Aorta (tissue), 5 donors: ENCODE results near the gene CNOT6L. TPM values are rescaled to one million over a fixed set of nuclear protein-coding genes. Genes with fewer than 3 reads are reported as not detected.

Source experiments
- ATAC-seq: fragments of 200-7000 bp; cut with Tn5 transposase; one replicate; pipeline ENCODE4 v1.9.1; 2022; ENCODE audit warnings: moderate library complexity; ENCODE audit not compliant: low FRiP score
- DNase-seq, 2 donors: peaks; one replicate each; pipeline ENCODE4 v3.0.0-alpha.2; 2020
- H3K27ac ChIP-seq, 2 donors: one replicate each; pipeline ENCODE4 v1.5.1; 2013; ENCODE audit warnings: low read length in 2 of 2, mild to moderate bottlenecking in 2 of 2, moderate library complexity in 2 of 2, control low read depth in 1 of 2, inconsistent platforms in 1 of 2, low read depth in 1 of 2
- H3K27me3 ChIP-seq, 2 donors: one replicate each; pipeline ENCODE4 v1.6.1; 2013; ENCODE audit warnings: control low read depth in 1 of 2, low read length in 1 of 2, mild to moderate bottlenecking in 1 of 2, moderate library complexity in 1 of 2; ENCODE audit not compliant: insufficient read depth in 2 of 2, control insufficient read depth in 1 of 2
- H3K36me3 ChIP-seq, 2 donors: one replicate each; pipeline ENCODE4 v1.6.1; 2013; ENCODE audit warnings: control low read depth in 1 of 2, low read length in 1 of 2, mild to moderate bottlenecking in 1 of 2; ENCODE audit not compliant: insufficient read depth in 2 of 2, control insufficient read depth in 1 of 2
- H3K4me1 ChIP-seq, 2 donors: one replicate each; pipeline ENCODE4 v1.6.1; 2013; ENCODE audit warnings: low read length in 2 of 2, control low read depth in 1 of 2, mild to moderate bottlenecking in 1 of 2, moderate library complexity in 1 of 2; ENCODE audit not compliant: insufficient read depth in 2 of 2, control insufficient read depth in 1 of 2
- H3K4me3 ChIP-seq, 2 donors: one replicate each; pipeline ENCODE4 v1.5.1; 2013; ENCODE audit warnings: low read length in 2 of 2, control low read depth in 1 of 2, mild to moderate bottlenecking in 1 of 2
- H3K9me3 ChIP-seq: one replicate; pipeline ENCODE4 v1.6.1; 2013; ENCODE audit warnings: mild to moderate bottlenecking, low read length; ENCODE audit not compliant: control insufficient read depth
- WGBS, 2 donors: extraction: QIAGEN DNeasy Blood & Tissue Kit; methylation state at CpG; one replicate each; pipeline ENCODE4 v1.1.7; 2013; 5-methylcytosine and 5-hydroxymethylcytosine counted together
- intact Hi-C, 2 donors: fragments of 100-400 bp; cut with DNase I; formaldehyde crosslinking; loops; one replicate each; pipeline versions ENCODE4 v1.14.2 to v1.15.0; 2022
- polyA plus RNA-seq, 2 donors: library from polyadenylated mRNA; stranded (reverse); fragments of 200-250 nt; gene quantifications; one replicate each; pipeline ENCODE4 v1.2.3, GENCODE V29; 2013
- total RNA-seq, 2 donors: library from RNA; stranded (reverse); fragmentation: NEBNext Ultra II Directional; extraction: Animal tissue kit (Norgen Biotek cat#: 25700); gene quantifications; one replicate each; pipeline ENCODE4 v1.2.1, GENCODE V29; 2021
- donor health status: healthy with polysubstance abuse.
- donor health status: Bipolar disorder and iron deficiency.
- donor health status: DM: no; HTN: no; CAD: no.
- donor health status: DM: no; HTN: no; CAD: no.
- donor health status: DM: yes; HTN: yes; CAD: no.

CNOT6L gene
- total and polyA plus RNA-seq, 4 donors = 4.6 to 56.2 (median 24.9) TPM

DNA sequence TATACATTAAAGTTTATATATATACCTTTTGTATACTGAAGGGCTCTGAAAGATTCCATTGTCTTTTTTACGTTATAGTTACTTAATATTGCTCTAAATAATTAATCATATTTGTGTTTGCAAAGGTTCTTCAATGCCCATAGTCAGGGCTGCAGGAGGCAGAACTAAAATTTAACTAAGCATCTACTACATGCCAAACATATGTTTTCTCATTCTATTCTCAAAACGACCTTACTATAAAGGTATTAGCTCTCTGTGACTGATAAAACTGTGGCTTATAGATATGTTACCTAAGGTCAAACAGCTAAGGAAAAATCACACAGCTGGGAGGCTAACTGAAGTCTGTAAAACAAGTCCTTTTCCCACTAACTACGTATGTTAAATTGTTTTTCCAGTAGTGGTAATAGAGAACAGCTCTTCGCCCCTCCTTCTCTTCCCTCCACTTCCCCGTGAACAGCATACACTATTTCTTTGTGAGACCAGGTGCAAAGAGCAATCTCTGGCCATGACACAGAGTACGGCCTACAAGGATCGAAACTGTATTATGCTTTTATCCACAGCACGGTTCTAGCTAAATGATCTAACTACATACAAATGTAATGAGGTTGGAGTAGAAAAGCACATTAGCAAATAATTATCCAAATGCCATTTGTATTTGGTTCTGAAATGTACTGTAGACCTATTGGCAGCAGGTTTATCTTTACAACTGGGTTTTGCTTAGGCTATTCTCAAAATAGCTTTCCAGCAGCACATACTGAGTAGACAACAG lies 1.7 kb downstream of the CNOT6L start:
- H3K36me3 ChIP-seq = no peaks in the 10 kb centered on the region
- H3K9me3 ChIP-seq = no peaks in the 10 kb centered on the region
- intact Hi-C loops = loop anchor here in 1 of 2 donors (2.0 kb wide), 1 partner anchor 45 kb away; the partner anchor contains the start of gene MRPL1
- peak overlapping the region; percentile 97 to 99 for H3K4me3 ChIP-seq
- DNase-seq = no peak
- H3K27me3 ChIP-seq = no peaks in the 10 kb centered on the region
- peak overlapping the region; percentile 12 to 86 for H3K27ac ChIP-seq
- no peak for ATAC-seq
- H3K4me1 ChIP-seq = peaks cover 0 to 2% of the 10 kb centered on the region in 2 donors
- WGBS, 2 donors = 21 to 23% methylated on average over 8 of the region's 8 CpGs

DNA sequence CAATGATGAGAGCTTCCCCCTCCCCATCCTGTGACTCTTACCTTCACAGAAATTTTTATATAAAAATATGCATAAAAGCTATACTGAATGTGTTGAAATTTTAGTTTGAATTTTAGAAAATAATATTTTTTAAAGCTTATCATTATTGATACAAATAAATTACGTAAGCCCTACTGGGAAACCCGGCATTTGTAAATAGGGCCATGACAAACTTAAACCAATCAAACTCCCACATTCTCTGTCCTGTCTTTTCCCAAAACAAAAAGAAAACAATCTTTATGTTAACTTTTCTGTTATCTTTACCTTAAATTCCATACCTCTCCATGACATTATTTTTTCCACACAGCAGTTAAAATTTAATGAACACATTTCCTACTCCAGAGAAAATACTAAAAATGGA lies 2.6 kb downstream of the CNOT6L start:
- intact Hi-C loops = no loop called here
- ATAC-seq (no peak), DNase-seq (no peak)
- Histone ChIP-seq H3K4me1 (peaks cover 0 to 2% of the 10 kb centered on the region in 2 donors), H3K27me3 (no peaks in the 10 kb centered on the region), H3K36me3 (no peaks in the 10 kb centered on the region), H3K27ac (no peak overlapping the region), H3K4me3 (no peak overlapping the region), H3K9me3 (no peaks in the 10 kb centered on the region)
- 85 to 89% methylated on average over 2 of the region's 2 CpGs for WGBS, 2 donors

GRCh38 chr4:77815636-77816035 lies 3.5 kb downstream of the CNOT6L start:
- peaks cover 0 to 2% of the 10 kb centered on the region in 2 donors for H3K4me1 ChIP-seq

GRCh38 chr4:77805840-77806239 lies 13.3 kb downstream of the CNOT6L start:
- intact Hi-C loops = no loop called here
- 91 to 92% methylated on average over 8 of the region's 8 CpGs for WGBS, 2 donors
- H3K27me3 ChIP-seq = no peaks in the 10 kb centered on the region
- H3K27ac ChIP-seq = no peak overlapping the region
- peaks cover 2 to 5% of the 10 kb centered on the region in 2 donors for H3K4me1 ChIP-seq
- H3K36me3 ChIP-seq = no peaks in the 10 kb centered on the region
- no peaks in the 10 kb centered on the region for H3K9me3 ChIP-seq
- no peak overlapping the region for H3K4me3 ChIP-seq
- DNase-seq = no peak
- ATAC-seq = no peak

More at GRCh38 chr4:77815636-77816035, 3.5 kb downstream of the CNOT6L start:
- Histone ChIP-seq H3K36me3 (no peaks in the 10 kb centered on the region), H3K4me3 (no peak overlapping the region), H3K9me3 (no peaks in the 10 kb centered on the region), H3K27ac (peak overlapping the region in 1 of 2 donors; percentile 48), H3K27me3 (no peaks in the 10 kb centered on the region)
- ATAC-seq (no peak), DNase-seq (no peak)
- intact Hi-C loops = no loop called here

DNA sequence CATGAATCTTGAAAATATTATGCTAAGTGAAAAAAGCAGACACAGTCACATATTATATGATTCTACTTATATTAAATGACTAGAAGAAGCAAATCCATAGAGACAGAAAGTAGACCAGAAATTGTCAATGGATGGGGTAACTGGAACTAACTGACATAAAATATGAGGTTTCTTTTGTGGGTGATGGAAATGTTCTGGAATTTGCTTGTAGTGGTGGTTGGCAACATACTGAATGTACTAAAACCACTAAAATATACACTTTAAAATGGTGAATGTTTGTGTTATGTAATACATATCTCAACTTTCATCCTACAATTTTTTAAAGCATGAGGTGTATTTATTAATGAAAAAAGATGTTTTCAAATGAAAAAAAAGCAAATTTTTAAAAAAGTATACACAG lies 14.7 kb downstream of the CNOT6L start:
- intact Hi-C loops = no loop called here
- Histone ChIP-seq H3K27ac (no peak overlapping the region), H3K36me3 (no peaks in the 10 kb centered on the region), H3K4me1 (peaks cover 2 to 5% of the 10 kb centered on the region in 2 donors), H3K27me3 (no peaks in the 10 kb centered on the region), H3K9me3 (no peaks in the 10 kb centered on the region), H3K4me3 (no peak overlapping the region)
- ATAC-seq = no peak
- DNase-seq = no peak

DNA sequence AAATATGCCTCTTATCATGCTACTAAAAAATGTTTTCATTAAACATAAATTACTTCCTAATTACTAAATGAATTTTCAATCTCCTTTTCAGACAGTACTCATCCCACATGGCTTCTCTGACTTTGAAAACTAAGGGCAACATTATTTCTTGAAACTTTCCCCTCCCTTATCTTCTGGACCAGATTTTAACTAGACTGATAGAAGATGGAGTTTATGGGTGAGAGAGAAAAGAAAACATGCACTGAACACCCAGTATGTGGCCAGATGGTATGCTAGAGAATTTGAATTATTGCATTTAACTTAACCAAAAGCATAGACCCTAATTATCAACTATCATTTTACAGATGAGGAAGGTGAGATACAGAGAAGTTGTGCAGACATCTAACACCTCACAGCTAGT lies 16.8 kb downstream of the CNOT6L start:
- Histone ChIP-seq H3K27ac (no peak overlapping the region), H3K4me1 (peaks cover 2 to 5% of the 10 kb centered on the region in 2 donors), H3K27me3 (no peaks in the 10 kb centered on the region), H3K36me3 (no peaks in the 10 kb centered on the region), H3K9me3 (no peaks in the 10 kb centered on the region), H3K4me3 (no peak overlapping the region)
- intact Hi-C loops = no loop called here
- ATAC-seq = no peak
- DNase-seq = no peak

- H3K27ac ChIP-seq = peak overlapping the region in 1 of 2 donors; percentile 57
Observed at GRCh38 chr4:77801260-77801608, 17.9 kb downstream of the CNOT6L start.

GRCh38 chr4:77800483-77801259 lies 18.5 kb downstream of the CNOT6L start:
- no peaks in the 10 kb centered on the region for H3K36me3 ChIP-seq
- 46 to 51% methylated on average over 2 of the region's 2 CpGs for WGBS, 2 donors
- ATAC-seq (no peak), DNase-seq (no peak)
- peaks cover 2 to 4% of the 10 kb centered on the region in 2 donors for H3K4me1 ChIP-seq
- H3K9me3 ChIP-seq = no peaks in the 10 kb centered on the region
- H3K27me3 ChIP-seq = no peaks in the 10 kb centered on the region
- H3K4me3 ChIP-seq = no peak overlapping the region
- H3K27ac ChIP-seq = peak overlapping the region in 1 of 2 donors; percentile 57
- intact Hi-C loops = no loop called here

More at GRCh38 chr4:77801260-77801608, 17.9 kb downstream of the CNOT6L start:
- Histone ChIP-seq H3K4me1 (peaks cover 2 to 4% of the 10 kb centered on the region in 2 donors), H3K9me3 (no peaks in the 10 kb centered on the region), H3K4me3 (no peak overlapping the region), H3K36me3 (no peaks in the 10 kb centered on the region), H3K27me3 (no peaks in the 10 kb centered on the region)
- 73 to 79% methylated on average over 1 of the region's 1 CpG for WGBS, 2 donors
- DNase-seq = no peak
- intact Hi-C loops = no loop called here
- ATAC-seq = no peak

DNA sequence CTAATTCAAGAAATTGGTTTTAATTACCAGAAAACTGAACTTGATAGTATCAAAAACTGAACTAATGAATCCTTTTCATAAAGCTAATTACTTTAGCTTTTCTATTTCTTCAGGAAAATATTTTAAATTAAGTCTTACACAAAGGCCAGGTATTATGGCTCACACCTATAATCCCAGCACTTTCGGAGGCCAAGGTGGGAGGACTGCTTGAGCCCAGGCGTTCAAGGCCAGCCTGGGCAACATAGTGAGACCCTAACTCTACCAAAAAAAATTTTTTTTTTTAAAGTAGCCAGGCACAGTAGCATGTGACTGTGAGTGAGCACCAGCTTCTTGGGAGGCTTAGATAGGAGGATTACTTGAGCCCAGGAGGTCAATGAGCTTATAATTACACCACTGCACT lies 19.1 kb downstream of the CNOT6L start:
- Histone ChIP-seq H3K4me3 (no peak overlapping the region), H3K36me3 (no peaks in the 10 kb centered on the region), H3K9me3 (no peaks in the 10 kb centered on the region), H3K27me3 (no peaks in the 10 kb centered on the region), H3K4me1 (peaks cover 2 to 4% of the 10 kb centered on the region in 2 donors), H3K27ac (no peak overlapping the region)
- DNase-seq (no peak), ATAC-seq (no peak)
- intact Hi-C loops = no loop called here
- WGBS, 2 donors = 98% methylated on average over 2 of the region's 2 CpGs
